Measurements from ENCODE around the gene AFDN.

Gene AFDN

GRCh38 chr6:167913699-167914098 is 87.0 kb downstream of the AFDN start:
- no peaks in the 10 kb centered on the region for H3K4me1 ChIP-seq (ENCODE audit: control insufficient read depth in 1 of 2, insufficient read depth in 2 of 2, low read length in 2 of 2)
- H3K27me3 ChIP-seq (ENCODE audit: low read depth, low read length): no peaks in the 10 kb centered on the region
- peaks cover 22 to 44% of the 10 kb centered on the region in 2 donors for H3K36me3 ChIP-seq (ENCODE audit: control insufficient read depth in 1 of 2, insufficient read depth in 2 of 2, low read length in 2 of 2)
- H3K4me3 ChIP-seq (ENCODE audit: low read depth in 1 of 2, low read length in 2 of 2): no peak overlapping the region
- no peaks in the 10 kb centered on the region for H3K9me3 ChIP-seq (ENCODE audit: control insufficient read depth in 1 of 2, low read length in 2 of 2)
- H3K27ac ChIP-seq (ENCODE audit: low read length): no peak overlapping the region

GRCh38 chr6:167915139-167915538 is 88.4 kb downstream of the AFDN start:
- Histone ChIP-seq H3K36me3 (ENCODE audit: control insufficient read depth in 1 of 2, insufficient read depth in 2 of 2, low read length in 2 of 2) (peaks cover 37 to 50% of the 10 kb centered on the region in 2 donors), H3K27me3 (ENCODE audit: low read depth, low read length) (no peaks in the 10 kb centered on the region), H3K27ac (ENCODE audit: low read length) (no peak overlapping the region), H3K9me3 (ENCODE audit: control insufficient read depth in 1 of 2, low read length in 2 of 2) (no peaks in the 10 kb centered on the region), H3K4me1 (ENCODE audit: control insufficient read depth in 1 of 2, insufficient read depth in 2 of 2, low read length in 2 of 2) (no peaks in the 10 kb centered on the region), H3K4me3 (ENCODE audit: low read depth in 1 of 2, low read length in 2 of 2) (no peak overlapping the region)

GRCh38 chr6:167917551-167918154 is 90.9 kb downstream of the AFDN start:
- H3K4me3 ChIP-seq (ENCODE audit: low read depth in 1 of 2, low read length in 2 of 2): no peak overlapping the region
- no peaks in the 10 kb centered on the region for H3K9me3 ChIP-seq (ENCODE audit: control insufficient read depth in 1 of 2, low read length in 2 of 2)
- no peaks in the 10 kb centered on the region for H3K4me1 ChIP-seq (ENCODE audit: control insufficient read depth in 1 of 2, insufficient read depth in 2 of 2, low read length in 2 of 2)
- H3K27me3 ChIP-seq (ENCODE audit: low read depth, low read length): no peaks in the 10 kb centered on the region
- H3K36me3 ChIP-seq (ENCODE audit: control insufficient read depth in 1 of 2, insufficient read depth in 2 of 2, low read length in 2 of 2): peaks cover 40 to 59% of the 10 kb centered on the region in 2 donors
- H3K27ac ChIP-seq (ENCODE audit: low read length): no peak overlapping the region

GRCh38 chr6:167918548-167919278 is 92.0 kb downstream of the AFDN start:
- Histone ChIP-seq H3K9me3 (ENCODE audit: control insufficient read depth in 1 of 2, low read length in 2 of 2) (no peaks in the 10 kb centered on the region), H3K4me3 (ENCODE audit: low read depth in 1 of 2, low read length in 2 of 2) (no peak overlapping the region), H3K27me3 (ENCODE audit: low read depth, low read length) (no peaks in the 10 kb centered on the region), H3K36me3 (ENCODE audit: control insufficient read depth in 1 of 2, insufficient read depth in 2 of 2, low read length in 2 of 2) (peaks cover 40 to 55% of the 10 kb centered on the region in 2 donors), H3K27ac (ENCODE audit: low read length) (no peak overlapping the region), H3K4me1 (ENCODE audit: control insufficient read depth in 1 of 2, insufficient read depth in 2 of 2, low read length in 2 of 2) (no peaks in the 10 kb centered on the region)

GRCh38 chr6:167919349-167919748 is 92.6 kb downstream of the AFDN start:
- H3K36me3 ChIP-seq (ENCODE audit: control insufficient read depth in 1 of 2, insufficient read depth in 2 of 2, low read length in 2 of 2): peaks cover 40 to 52% of the 10 kb centered on the region in 2 donors
- no peaks in the 10 kb centered on the region for H3K27me3 ChIP-seq (ENCODE audit: low read depth, low read length)
- H3K4me3 ChIP-seq (ENCODE audit: low read depth in 1 of 2, low read length in 2 of 2): no peak overlapping the region
- no peaks in the 10 kb centered on the region for H3K9me3 ChIP-seq (ENCODE audit: control insufficient read depth in 1 of 2, low read length in 2 of 2)
- no peak overlapping the region for H3K27ac ChIP-seq (ENCODE audit: low read length)
- H3K4me1 ChIP-seq (ENCODE audit: control insufficient read depth in 1 of 2, insufficient read depth in 2 of 2, low read length in 2 of 2): no peaks in the 10 kb centered on the region

- H3K4me3 ChIP-seq (ENCODE audit: low read depth in 1 of 2, low read length in 2 of 2): no peak overlapping the region
- H3K27ac ChIP-seq (ENCODE audit: low read length): no peak overlapping the region
- H3K9me3 ChIP-seq (ENCODE audit: control insufficient read depth in 1 of 2, low read length in 2 of 2): no peaks in the 10 kb centered on the region
- peaks cover 36 to 44% of the 10 kb centered on the region in 2 donors for H3K36me3 ChIP-seq (ENCODE audit: control insufficient read depth in 1 of 2, insufficient read depth in 2 of 2, low read length in 2 of 2)
- no peaks in the 10 kb centered on the region for H3K27me3 ChIP-seq (ENCODE audit: low read depth, low read length)
- H3K4me1 ChIP-seq (ENCODE audit: control insufficient read depth in 1 of 2, insufficient read depth in 2 of 2, low read length in 2 of 2): no peaks in the 10 kb centered on the region
Measured at GRCh38 chr6:167920165-167920564, 93.5 kb downstream of the AFDN start.

- H3K27ac ChIP-seq (ENCODE audit: low read length): no peak overlapping the region
- H3K36me3 ChIP-seq (ENCODE audit: control insufficient read depth in 1 of 2, insufficient read depth in 2 of 2, low read length in 2 of 2): peaks cover 27 to 30% of the 10 kb centered on the region in 2 donors
- H3K4me3 ChIP-seq (ENCODE audit: low read depth in 1 of 2, low read length in 2 of 2): no peak overlapping the region
Measured at GRCh38 chr6:167921831-167922230, 95.1 kb downstream of the AFDN start.

GRCh38 chr6:167925026-167925425 is 98.3 kb downstream of the AFDN start:
- Histone ChIP-seq H3K9me3 (ENCODE audit: control insufficient read depth in 1 of 2, low read length in 2 of 2) (no peaks in the 10 kb centered on the region), H3K36me3 (ENCODE audit: control insufficient read depth in 1 of 2, insufficient read depth in 2 of 2, low read length in 2 of 2) (peaks cover 18 to 26% of the 10 kb centered on the region in 2 donors), H3K4me1 (ENCODE audit: control insufficient read depth in 1 of 2, insufficient read depth in 2 of 2, low read length in 2 of 2) (no peaks in the 10 kb centered on the region), H3K4me3 (ENCODE audit: low read depth in 1 of 2, low read length in 2 of 2) (no peak overlapping the region), H3K27ac (ENCODE audit: low read length) (no peak overlapping the region), H3K27me3 (ENCODE audit: low read depth, low read length) (no peaks in the 10 kb centered on the region)

More at GRCh38 chr6:167921831-167922230, 95.1 kb downstream of the AFDN start:
- Histone ChIP-seq H3K27me3 (ENCODE audit: low read depth, low read length) (no peaks in the 10 kb centered on the region), H3K4me1 (ENCODE audit: control insufficient read depth in 1 of 2, insufficient read depth in 2 of 2, low read length in 2 of 2) (no peaks in the 10 kb centered on the region), H3K9me3 (ENCODE audit: control insufficient read depth in 1 of 2, low read length in 2 of 2) (no peaks in the 10 kb centered on the region)

- no peaks in the 10 kb centered on the region for H3K9me3 ChIP-seq (ENCODE audit: control insufficient read depth in 1 of 2, low read length in 2 of 2)
- peaks cover 14 to 16% of the 10 kb centered on the region in 2 donors for H3K36me3 ChIP-seq (ENCODE audit: control insufficient read depth in 1 of 2, insufficient read depth in 2 of 2, low read length in 2 of 2)
- H3K4me3 ChIP-seq (ENCODE audit: low read depth in 1 of 2, low read length in 2 of 2): no peak overlapping the region
- H3K27me3 ChIP-seq (ENCODE audit: low read depth, low read length): no peaks in the 10 kb centered on the region
- no peaks in the 10 kb centered on the region for H3K4me1 ChIP-seq (ENCODE audit: control insufficient read depth in 1 of 2, insufficient read depth in 2 of 2, low read length in 2 of 2)
- H3K27ac ChIP-seq (ENCODE audit: low read length): no peak overlapping the region
Measured at GRCh38 chr6:167927246-167927645, 100.5 kb downstream of the AFDN start.

GRCh38 chr6:167928111-167928510 is 101.4 kb downstream of the AFDN start:
- H3K4me1 ChIP-seq (ENCODE audit: control insufficient read depth in 1 of 2, insufficient read depth in 2 of 2, low read length in 2 of 2): no peaks in the 10 kb centered on the region
- H3K36me3 ChIP-seq (ENCODE audit: control insufficient read depth in 1 of 2, insufficient read depth in 2 of 2, low read length in 2 of 2): peaks cover 14 to 16% of the 10 kb centered on the region in 2 donors
- H3K9me3 ChIP-seq (ENCODE audit: control insufficient read depth in 1 of 2, low read length in 2 of 2): no peaks in the 10 kb centered on the region
- H3K4me3 ChIP-seq (ENCODE audit: low read depth in 1 of 2, low read length in 2 of 2): no peak overlapping the region
- no peak overlapping the region for H3K27ac ChIP-seq (ENCODE audit: low read length)
- no peaks in the 10 kb centered on the region for H3K27me3 ChIP-seq (ENCODE audit: low read depth, low read length)

- Histone ChIP-seq H3K36me3 (ENCODE audit: control insufficient read depth in 1 of 2, insufficient read depth in 2 of 2, low read length in 2 of 2) (peaks cover 14 to 16% of the 10 kb centered on the region in 2 donors), H3K27me3 (ENCODE audit: low read depth, low read length) (no peaks in the 10 kb centered on the region), H3K4me3 (ENCODE audit: low read depth in 1 of 2, low read length in 2 of 2) (no peak overlapping the region), H3K27ac (ENCODE audit: low read length) (no peak overlapping the region), H3K9me3 (ENCODE audit: control insufficient read depth in 1 of 2, low read length in 2 of 2) (no peaks in the 10 kb centered on the region), H3K4me1 (ENCODE audit: control insufficient read depth in 1 of 2, insufficient read depth in 2 of 2, low read length in 2 of 2) (no peaks in the 10 kb centered on the region)
Measured at GRCh38 chr6:167930295-167930694, 103.6 kb downstream of the AFDN start.

All from muscle layer of duodenum (tissue), 2 donors.